RWPE1 (cell line): Measurements from ENCODE around the gene SLC38A1.

Experiments
- CTCF ChIA-PET: fragments of 350-600 bp; sonication (Branson Sonifier 250); formaldehyde crosslinking; extraction: SDS; loops from one replicate; lab custom pipeline; 2021; lab: Yijun Ruan, JAX
- POLR2A ChIA-PET: fragments of 400-600 bp; formaldehyde crosslinking; extraction: SDS; loops from one replicate; lab custom pipeline; 2020; ENCODE audit warnings: antibody characterized with exemption; ENCODE audit not compliant: low non-redundant PET; lab: Yijun Ruan, JAX
- DNase-seq: peaks from one replicate; pipeline ENCODE4 v3.0.0; 2012; ENCODE audit warnings: low spot score
- H3K27ac ChIP-seq: fragments of 450-650 bp; 2 replicates; pipeline ENCODE4 v1.5.1; 2017
- TF ChIP-seq, protein P1 (sequence below): fragments of 450-650 bp; conservative IDR thresholded peaks from 2 replicates; pipeline ENCODE4 v1.5.1; 2017; ENCODE audit warnings: low read depth, mild to moderate bottlenecking

Gene SLC38A1

DNA sequence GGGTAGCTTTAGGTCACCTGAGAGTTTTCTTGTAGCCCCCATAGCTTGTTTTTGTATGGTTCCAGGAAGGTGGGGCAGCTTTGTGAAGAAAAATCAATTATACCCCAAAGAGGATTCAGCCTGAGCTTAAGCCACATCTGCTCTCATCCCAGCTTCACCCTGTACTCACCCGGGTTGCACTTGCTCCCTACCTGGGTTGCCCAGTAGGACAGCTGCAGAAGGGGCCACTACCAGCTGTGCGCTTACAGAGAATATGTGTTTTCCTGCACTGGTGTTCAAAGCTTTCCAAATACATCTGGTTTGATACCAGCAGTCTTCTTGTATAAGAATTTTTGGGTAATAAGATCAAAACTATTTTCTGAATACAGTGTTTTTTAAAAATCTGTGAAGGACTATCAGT, 3.0 kb upstream of the SLC38A1 start:
- POLR2A ChIA-PET: no interaction called here
- TF ChIP-seq, protein P1, sequence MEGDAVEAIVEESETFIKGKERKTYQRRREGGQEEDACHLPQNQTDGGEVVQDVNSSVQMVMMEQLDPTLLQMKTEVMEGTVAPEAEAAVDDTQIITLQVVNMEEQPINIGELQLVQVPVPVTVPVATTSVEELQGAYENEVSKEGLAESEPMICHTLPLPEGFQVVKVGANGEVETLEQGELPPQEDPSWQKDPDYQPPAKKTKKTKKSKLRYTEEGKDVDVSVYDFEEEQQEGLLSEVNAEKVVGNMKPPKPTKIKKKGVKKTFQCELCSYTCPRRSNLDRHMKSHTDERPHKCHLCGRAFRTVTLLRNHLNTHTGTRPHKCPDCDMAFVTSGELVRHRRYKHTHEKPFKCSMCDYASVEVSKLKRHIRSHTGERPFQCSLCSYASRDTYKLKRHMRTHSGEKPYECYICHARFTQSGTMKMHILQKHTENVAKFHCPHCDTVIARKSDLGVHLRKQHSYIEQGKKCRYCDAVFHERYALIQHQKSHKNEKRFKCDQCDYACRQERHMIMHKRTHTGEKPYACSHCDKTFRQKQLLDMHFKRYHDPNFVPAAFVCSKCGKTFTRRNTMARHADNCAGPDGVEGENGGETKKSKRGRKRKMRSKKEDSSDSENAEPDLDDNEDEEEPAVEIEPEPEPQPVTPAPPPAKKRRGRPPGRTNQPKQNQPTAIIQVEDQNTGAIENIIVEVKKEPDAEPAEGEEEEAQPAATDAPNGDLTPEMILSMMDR: no peak
- no peak overlapping the region for H3K27ac ChIP-seq
- CTCF ChIA-PET: interaction anchor here (0.6 kb wide), 1 partner anchor 904 kb away, joined by 4 read pairs; no protein-coding TSS in a partner anchor
- DNase-seq: no peak

DNA sequence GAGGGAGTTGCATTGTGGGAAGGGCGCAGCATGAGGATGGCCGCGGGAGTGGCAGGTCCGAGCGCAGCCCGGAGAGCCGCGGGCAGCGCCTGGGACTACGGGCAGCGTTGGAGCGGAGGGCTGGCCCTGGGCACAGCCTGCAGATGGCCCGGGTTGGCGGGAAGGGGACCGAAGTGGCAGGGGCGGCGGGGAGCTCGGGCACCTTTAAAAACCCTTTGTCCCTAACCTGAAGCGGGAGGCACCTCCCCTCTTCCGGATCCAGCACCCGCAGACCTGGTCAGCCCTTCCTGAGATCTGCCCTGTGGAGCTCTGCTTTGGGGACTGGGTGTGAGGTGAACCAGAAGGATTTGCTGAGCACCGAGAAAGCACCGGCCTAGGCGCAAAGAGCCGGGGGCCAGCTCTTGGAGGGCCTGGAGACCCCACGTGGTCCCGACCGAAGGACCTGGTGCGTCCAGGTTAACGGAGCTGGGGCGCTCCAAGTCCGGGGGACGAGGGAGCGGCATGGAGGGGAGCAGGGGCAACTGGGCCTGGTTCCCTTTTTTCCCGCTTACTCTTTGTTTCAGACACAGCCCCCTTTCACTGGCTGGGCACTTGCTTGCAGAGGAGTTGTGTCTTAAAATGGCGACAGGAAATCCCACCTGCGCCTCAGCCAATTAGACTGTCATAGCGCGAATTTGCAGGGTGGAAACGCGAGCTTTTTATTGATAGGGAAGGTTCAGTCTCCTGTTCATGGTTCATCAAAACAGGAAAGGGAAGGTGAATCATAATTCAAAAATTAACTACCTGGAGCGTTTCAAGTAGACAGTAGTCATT, 792 bp upstream of the SLC38A1 start:
- DNase-seq: peak; percentile 43
- peak overlapping the region; percentile 96 for H3K27ac ChIP-seq
- TF ChIP-seq, protein P1: no peak
- CTCF ChIA-PET: interaction anchor here (0.7 to 1.6 kb wide), 2 partner anchors 115 to 144 kb away, joined by 4 to 6 read pairs; no protein-coding TSS in a partner anchor
- POLR2A ChIA-PET: interaction anchor here (0.7 to 2.1 kb wide), 2 partner anchors 88 to 115 kb away, joined by 4 to 7 read pairs; no protein-coding TSS in a partner anchor

DNA sequence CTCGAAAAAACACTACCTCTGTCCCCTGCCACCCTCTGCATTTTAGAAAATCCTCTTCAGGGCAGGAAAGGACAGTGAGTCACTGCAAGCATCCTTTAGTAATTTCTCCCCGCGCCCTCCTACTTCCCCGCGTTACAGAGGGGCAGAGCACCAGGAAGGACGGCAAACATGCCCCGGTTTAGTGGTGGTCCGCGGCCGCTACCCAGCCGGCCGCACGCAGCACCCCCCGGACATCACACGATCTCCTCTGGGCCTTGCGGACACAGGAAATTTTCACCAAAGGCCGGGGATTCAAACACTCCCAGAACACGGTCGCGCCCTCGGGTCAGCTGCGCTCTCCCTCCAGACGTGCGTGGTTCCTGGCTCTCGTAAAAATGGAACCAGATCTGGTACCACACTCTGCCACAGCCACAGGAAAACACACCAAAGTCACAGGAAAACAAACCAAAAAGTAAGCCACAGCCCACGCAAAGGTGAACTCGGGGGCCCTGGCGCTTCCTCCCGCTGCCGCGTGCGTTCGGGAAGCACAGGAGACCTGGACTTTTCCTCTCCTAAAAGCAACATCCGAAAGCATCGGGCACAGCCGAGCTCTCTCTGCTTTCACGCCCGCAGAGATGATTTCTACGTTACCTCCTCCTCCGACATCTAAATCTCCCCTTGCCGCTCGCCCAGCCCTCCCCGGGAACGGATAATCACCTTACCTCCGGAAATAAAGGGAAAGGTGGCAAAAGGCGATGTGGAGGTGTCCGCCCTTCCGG, 839 bp downstream of the SLC38A1 start:
- peak overlapping the region; percentile 96 for H3K27ac ChIP-seq
- ChIA-PET CTCF (interaction anchor here (1.6 kb wide), 1 partner anchor 143 kb away, joined by 6 read pairs; no protein-coding TSS in a partner anchor), POLR2A (interaction anchor here (2.1 kb wide), 1 partner anchor 89 kb away, joined by 7 read pairs; no protein-coding TSS in a partner anchor)
- TF ChIP-seq, protein P1: no peak
- DNase-seq: peak; percentile 38

DNA sequence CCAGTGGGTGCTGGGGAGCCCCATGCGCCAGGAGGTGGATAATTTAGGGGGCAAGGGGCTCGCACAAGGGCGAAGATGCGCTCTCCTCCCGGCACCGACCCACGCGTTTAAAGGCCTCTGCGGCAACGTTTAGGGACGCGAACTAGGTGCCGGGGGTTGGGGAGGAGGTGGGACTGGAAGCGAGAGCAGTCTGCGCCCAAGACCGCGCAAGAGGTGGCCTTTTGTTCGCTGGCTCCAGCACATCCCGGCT, 1.3 kb downstream of the SLC38A1 start:
- POLR2A ChIA-PET: no interaction called here
- no peak for DNase-seq
- CTCF ChIA-PET: no interaction called here
- H3K27ac ChIP-seq: peak overlapping the region; percentile 96
- TF ChIP-seq, protein P1: no peak

DNA sequence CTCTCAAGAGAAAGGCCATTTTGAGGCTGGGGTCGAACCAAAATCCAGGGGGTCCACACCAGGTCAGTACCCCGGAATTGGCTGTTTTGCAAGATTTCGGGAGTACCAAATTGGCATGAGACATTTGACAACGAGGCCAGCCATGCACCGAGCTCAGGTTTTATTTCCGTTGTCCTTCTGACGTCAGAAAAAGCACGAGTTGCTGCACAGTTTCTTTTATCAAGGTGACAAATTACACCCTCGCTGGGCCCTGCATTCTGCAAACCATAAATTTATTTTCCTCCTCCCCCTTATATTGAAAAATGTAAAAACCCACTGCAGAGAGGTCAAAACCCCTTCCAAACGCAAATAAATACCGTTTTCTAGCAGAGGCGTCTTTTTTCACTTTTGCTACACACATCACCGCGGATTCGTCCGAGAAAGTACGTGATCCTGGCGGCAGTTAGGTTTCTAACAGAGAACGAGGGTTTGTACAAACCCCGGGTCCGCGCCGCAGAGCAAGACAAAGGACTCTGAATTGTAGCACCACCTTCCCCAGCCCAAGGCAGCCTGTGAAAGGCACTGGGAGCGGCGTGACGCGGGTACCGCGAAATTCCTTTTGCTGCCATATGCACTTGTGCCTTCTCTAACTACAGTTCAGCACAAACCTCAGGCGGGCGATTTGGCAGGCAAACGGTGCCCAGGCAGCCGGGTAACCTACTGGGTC, 1.8 kb downstream of the SLC38A1 start:
- ChIA-PET CTCF (interaction anchor here (0.5 to 0.7 kb wide), 2 partner anchors 120 to 620 kb away, joined by 3 read pairs; no protein-coding TSS in a partner anchor), POLR2A (no interaction called here)
- peak overlapping the region; percentile 96 for H3K27ac ChIP-seq
- peak; percentile 22 for DNase-seq
- TF ChIP-seq, protein P1: no peak

DNA sequence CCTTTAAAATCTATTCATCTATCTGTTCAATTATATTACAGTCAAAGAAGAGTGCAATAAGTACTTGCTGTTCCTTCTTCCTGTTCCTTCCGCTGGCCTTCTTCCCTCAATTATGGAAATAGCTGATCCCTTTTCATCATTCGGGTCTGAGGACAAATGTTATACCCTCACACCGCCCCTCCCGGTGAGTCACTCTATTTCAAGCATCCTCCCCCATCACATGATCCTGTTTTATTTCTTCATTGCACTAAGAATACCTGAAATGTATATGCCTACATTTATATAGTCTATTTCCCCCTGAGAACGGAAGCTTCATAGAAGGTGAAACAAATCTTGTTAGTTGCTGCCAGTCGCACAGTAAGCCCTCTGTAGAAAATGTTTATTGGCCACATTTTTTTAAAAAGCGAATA, 2.5 kb downstream of the SLC38A1 start:
- POLR2A ChIA-PET: no interaction called here
- CTCF ChIA-PET: interaction anchor here (0.5 to 0.7 kb wide), 2 partner anchors 120 to 620 kb away, joined by 3 read pairs; no protein-coding TSS in a partner anchor
- peak overlapping the region; percentile 96 for H3K27ac ChIP-seq
- TF ChIP-seq, protein P1: no peak
- peak; percentile 73 for DNase-seq
